T-helper 9 cell (primary cell): Measurements from ENCODE around the gene RAET1E.
A peak's percentile ranks its signal among the peaks of the same experiment; 100 is the strongest.
"Not testable (repeated sequence)": the region's sequence is repeated elsewhere in the genome, so short reads cannot be mapped to it uniquely, and the experiment has no call there.

Experiments used
- DNase-seq: peaks from one replicate; pipeline ENCODE4 v3.0.0-alpha.2; 2020
- total RNA-seq, 2 donors: gene quantifications; one replicate each; lab custom pipeline; 2026; lab: John Stamatoyannopoulos, UW

Gene RAET1E, protein sequence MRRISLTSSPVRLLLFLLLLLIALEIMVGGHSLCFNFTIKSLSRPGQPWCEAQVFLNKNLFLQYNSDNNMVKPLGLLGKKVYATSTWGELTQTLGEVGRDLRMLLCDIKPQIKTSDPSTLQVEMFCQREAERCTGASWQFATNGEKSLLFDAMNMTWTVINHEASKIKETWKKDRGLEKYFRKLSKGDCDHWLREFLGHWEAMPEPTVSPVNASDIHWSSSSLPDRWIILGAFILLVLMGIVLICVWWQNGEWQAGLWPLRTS
- 0 reads per million in 2 donors for total RNA-seq

DNA sequence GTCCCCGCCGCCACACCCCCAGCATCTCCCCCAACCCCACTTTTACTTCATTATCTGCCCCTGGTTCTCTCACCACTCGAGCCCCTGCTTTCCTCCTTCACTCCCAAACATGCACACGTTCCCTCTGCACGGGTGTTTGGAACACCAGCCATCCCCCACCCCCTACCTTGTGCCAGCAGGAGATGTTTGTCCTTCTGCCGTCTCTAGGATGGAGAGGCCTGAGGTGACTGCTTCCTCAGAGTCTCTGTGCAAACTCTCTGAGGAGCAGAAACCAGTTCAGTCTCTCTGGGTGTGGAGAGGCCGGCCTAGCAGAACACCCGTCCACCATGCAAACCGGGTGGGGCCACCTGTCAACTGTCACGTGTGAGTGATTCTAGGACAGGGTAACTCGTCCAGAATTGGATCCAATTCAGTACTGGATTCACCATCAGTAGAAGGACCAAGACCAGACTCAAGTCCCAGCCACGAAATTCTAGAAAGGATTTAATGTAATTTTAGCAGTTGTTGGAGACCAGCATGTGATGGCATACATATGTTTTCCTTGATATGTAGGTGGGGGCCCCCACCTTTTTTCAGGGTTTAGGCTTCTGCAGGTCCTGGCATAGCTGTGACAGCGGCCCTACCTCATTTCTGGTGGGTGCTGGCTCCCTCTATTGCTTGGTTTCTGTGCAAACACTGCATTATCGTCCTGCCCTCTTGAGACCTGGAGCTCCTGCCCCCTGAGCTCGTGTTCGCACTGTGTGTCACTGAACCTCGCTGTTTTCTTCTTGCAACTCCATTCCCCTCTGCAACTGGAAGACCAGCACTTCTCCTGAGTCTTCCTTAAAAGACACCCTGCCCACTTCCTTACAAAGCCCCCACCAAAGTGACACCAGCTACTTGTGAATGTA is at the start of gene RAET1E:
RAET1E (minus strand) TSS at position 259 of the 890 bp plus-strand sequence. CDS start 7,212 bp downstream, outside the sequence.
- DNase-seq, result no peak

GRCh38 chr6:149947533-149947932 is 49.6 kb upstream of the RAET1E start:
- DNase-seq, result not testable (repeated sequence)

- DNase-seq, result not testable (repeated sequence)
These were observed 48.7 kb upstream of the RAET1E start for GRCh38 chr6:149946631-149947030.

DNA sequence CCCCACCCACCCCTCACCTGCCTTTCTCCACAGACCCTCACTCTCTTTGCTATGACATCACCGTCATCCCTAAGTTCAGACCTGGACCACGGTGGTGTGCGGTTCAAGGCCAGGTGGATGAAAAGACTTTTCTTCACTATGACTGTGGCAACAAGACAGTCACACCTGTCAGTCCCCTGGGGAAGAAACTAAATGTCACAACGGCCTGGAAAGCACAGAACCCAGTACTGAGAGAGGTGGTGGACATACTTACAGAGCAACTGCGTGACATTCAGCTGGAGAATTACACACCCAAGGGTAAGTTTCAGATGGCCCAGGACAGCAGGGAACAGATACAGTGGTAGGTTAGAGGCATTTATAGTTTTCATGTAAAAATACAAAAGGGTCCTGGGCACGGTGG is 47.4 kb upstream of the RAET1E start:
- DNase-seq, result not testable (repeated sequence)

DNA sequence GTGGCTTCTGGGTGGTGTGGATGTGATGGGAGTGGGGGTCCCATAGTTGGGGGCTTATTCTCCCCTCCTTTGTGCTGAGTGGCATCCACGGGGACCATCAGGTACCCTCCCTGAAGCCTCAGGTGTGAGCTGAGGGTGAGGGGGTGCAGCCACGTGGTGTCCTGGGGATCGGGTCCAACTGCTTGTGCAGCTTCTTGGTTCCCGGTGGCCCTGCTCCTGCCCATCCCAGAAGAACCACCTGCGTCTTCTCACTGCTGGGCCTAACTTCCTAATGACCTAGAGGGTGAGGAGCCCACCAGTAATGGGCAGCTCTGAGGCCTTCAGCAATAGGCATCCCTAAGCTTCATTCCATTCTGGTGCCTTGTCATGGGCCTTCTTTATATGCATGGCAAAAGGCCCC is 45.4 kb upstream of the RAET1E start:
- not testable (repeated sequence) for DNase-seq

DNA sequence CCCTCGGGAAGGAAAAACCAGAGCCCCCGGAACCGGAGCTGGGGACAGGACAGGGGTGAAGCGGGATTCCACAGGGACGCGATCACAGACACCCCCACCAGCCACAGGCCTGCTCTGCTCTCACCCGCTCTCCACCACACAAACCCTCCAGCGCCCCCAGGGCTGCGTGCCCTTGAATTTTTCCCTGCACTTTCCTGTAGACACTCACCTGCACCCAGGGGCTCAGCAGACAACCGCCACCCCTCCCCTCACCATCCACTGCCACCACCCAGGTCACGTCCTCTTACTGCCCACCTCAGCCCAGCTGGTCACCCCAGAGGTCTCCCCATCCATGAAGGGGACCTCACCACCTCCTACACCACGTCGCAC is 44.5 kb upstream of the RAET1E start:
- no peak for DNase-seq

DNA sequence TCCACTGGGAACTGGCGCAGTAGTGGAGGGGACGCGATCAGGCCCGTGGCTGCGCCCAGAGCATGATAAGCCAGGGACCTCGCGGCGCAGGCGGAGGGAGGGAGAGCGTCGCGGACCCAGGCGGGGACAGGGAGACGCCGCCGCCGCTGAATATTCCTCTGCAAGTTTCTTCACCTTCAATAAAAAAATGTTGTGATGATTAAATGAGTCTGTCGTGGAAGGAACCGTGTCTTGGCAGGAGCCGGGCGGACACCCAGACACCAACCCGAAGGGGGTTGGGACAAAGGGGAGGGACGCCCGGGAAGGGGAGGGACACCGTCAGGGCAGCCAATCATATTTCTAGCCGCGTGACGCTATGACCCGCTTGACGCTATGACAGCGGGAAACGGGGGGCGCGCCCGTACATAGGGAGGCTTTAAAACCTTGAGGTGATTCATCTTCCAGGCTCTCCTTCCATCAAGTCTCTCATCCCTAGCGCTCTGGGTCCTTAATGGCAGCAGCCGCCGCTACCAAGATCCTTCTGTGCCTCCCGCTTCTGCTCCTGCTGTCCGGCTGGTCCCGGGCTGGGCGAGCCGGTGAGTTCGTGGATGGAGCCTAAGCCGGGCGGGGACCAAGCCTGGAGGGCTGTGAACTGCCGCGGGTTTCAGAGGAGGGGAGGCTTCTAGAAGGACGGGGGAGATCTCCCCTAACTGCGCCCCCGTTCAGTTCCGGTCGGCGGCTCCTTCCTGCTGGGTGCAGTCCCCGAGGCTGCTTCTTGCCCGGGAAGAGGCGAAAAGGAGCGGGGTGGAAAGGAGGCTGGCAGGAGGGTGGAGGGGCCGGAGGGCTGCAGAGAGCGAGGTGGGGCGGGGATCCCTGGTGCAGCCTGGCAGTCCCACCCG is 43.9 kb upstream of the RAET1E start, which contains the start of gene ULBP2:
ULBP2 (plus strand) TSS at position 432 of the 878 bp plus-strand sequence; CDS start at position 491, 59 bp downstream.
- DNase-seq, result peak; percentile 85

GRCh38 chr6:149940672-149940982 is 42.7 kb upstream of the RAET1E start:
- no peak for DNase-seq

DNA sequence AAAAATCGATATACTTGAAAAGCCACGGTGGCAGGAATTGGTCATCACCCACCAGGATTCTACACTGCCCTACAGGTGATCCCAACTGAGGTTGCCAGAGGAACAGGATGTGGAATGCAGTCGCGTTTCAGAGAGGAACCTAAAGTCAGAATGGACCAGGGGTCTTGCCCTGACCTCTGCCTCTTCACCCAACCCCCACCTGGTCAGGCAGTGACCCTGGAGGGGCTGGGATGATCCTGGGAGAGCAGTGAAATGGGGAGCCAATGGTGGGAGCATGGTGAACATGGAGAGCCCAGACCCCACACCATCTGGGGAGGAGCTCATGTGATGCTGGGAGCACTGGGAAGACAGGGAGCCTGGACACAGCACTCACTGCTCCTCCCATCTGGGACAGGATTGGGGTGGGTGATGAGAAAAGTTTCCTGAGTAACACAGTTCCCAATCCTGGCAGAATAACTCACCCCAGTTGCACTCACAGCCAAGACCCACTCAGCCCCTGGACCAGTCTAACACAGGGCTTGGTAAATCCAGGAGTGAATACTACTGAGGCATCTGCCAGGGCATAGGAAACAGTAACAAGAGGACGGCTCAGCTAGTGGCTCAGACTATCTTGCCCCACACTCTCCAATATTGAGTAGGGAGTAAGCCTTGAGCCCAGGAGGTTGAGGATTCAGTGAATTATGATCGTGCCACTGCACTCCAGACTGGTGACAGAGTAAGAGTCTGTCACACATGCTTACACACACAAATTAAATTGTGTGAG is 42.2 kb upstream of the RAET1E start:
- DNase-seq, result no peak

- DNase-seq, result no peak
These were observed 41.4 kb upstream of the RAET1E start for GRCh38 chr6:149939356-149939648.

DNA sequence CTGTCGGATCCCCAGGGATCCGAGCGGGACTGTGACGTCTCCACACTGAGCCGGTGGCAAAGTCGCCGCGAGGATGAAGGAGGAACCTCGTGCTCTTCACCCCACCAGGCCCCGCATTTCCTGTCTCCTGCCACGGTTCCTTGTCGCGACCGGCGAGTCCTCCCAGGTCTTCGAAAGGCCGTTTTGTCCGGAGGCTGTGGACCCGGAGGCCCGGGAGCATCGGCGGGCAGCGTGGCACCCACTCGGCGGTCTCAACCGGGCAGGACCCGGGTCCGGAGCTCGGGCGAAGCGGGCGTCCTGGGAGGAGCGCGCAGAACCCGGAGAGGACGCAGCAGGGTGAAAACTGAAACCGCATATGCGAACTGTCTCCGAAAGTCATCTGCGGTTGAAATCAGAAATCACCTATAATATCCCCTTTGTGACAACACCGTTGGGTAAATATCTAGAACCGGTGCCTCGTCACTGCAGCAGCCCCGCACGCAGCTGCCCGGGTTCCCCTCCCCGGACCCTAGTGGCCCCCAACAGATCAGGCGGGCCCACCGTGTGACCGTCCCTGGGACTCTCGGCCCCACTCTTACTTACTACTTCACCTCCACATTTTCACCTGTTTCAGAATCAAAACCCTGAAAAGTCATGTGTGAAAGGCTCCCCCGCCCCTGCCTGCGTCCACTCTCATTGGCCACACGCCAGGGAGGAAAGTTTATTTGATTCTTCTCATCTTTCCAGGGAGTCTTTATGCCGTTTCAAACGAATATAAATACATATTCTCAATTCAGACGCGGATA is 40.9 kb upstream of the RAET1E start:
- peak; percentile 41 for DNase-seq

DNA sequence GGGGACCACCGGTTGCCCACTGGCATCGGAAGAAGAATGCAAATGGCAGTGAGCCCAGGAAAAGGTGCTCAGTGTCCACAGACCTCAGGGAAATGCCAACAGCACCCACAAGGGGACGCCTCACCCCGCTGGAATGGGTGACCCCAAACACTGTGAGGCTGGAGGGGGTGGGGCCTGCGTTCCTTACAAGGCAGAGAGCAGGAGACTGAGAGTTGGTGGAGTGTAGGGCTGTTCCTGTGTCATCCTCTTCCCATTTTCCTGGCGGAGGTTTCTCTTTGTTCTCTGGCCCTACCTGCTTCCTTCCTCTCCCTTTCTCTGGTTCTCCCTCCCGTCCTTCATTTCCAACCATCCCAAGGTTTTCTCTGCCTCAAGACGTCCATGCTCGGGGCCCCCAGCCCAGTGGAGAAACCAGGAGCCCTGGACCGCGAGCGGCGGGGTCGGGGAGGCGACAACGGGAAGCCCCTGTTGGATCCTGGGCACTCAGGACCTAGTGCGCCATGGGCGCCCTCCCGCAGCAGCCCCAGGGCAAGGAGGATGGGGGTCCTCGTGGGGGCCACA is 40.2 kb upstream of the RAET1E start:
- DNase-seq, result not testable (repeated sequence)

- DNase-seq, result no peak
These were observed 38.8 kb upstream of the RAET1E start for GRCh38 chr6:149936743-149937142.

DNA sequence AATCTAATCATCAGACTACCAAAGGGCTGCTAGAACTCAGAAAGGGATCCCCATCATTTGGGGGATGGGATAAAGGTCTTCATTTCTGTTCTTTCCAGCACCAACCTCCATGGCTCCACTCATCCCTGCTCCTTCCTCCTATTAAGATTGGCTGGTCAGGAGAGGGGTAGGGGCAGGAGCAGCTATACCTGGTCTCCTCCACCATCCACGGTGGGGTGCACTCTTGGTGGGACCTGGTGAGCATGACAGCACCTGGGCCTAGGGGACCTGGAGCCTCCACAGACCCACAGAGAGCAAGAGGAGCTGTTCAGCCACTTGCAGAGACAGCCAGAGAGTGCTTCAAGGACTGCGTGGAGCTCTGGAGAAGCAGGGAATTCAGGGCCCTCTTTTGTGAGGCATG is 37.8 kb upstream of the RAET1E start:
- DNase-seq, result no peak

GRCh38 chr6:149935246-149935645 is 37.3 kb upstream of the RAET1E start:
- no peak for DNase-seq

DNA sequence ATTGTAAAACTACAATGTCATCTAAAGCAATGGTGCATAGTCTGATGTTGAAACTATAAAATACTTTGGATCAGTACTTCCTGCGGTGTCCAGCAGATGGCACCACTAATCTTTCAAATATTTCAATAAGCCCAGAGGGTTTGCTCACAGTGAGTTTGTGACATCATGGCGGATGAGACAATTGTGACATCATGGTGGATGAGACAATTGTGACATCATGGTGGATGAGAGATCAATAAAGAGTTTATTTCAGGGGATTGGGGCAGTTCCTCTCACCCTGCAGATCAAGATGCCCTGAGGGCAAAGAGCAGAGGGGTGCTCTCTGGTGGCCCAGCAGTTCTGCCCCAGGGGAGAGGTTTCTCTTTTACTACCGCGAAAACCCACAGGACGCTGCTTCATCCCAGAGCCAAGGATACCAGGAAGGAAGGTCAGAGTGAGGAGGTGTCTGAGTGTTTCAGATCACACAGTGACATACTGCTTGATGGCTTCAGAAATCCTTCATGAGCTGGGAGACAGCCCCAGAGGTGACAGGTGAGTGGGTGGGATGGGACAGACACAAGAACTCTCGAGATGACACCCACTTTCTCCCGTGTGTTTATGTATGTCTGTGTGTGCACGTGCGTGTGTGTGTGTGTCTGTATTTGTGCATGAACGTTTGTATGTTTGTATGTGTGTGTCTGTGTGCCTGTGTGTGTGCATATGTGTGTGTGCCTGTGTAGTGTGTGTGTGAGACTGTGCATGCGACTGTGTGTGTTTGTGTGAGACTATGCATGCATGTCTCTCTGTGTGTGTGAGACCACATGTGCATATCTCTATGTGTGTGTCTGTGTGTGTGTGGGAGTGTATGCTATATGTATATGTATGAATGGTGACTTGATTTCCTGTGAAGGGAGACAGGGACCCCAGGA is 36.6 kb upstream of the RAET1E start:
- DNase-seq, result peak; percentile 63

GRCh38 chr6:149933461-149933860 is 35.5 kb upstream of the RAET1E start:
- DNase-seq, result no peak

GRCh38 chr6:149933036-149933435 is 35.1 kb upstream of the RAET1E start:
- DNase-seq, result no peak

GRCh38 chr6:149931501-149931900 is 33.6 kb upstream of the RAET1E start:
- DNase-seq, result no peak

DNA sequence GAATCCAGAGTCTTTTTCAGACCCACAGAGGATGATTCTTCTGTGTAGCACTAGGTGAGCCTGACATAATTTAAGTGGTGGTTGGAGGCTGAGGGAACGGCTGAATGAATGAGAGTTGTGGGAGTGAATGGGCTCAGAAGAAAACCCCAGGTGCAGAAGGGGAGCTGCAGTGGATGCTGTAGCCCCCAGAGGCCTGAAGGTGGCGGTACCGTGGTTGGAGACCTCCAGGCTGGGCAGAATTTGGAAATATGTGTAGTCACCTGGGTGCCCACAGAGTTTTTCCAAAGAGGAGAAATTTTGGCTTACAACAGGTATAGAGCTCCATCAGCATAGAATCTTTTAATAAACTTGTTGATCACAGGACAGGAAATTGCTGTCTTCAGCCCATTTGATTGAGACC is 31.5 kb upstream of the RAET1E start:
- no peak for DNase-seq
